AG09319 (cell line): ENCODE measurements around the gene KRTAP1-5.
"Not testable (repeated sequence)": the region's sequence is repeated elsewhere in the genome, so short reads cannot be mapped to it uniquely, and the experiment has no call there.

Source experiments
- DNase-seq: peaks from one replicate; pipeline ENCODE4 v3.0.0-alpha.2; 2010; ENCODE audit warnings: low read depth; ENCODE audit errors: extremely low read depth
- TF ChIP-seq, protein P1 (sequence below): IDR thresholded peaks from 2 replicates; pipeline ENCODE4 v1.5.1; 2011; ENCODE audit warnings: low read depth, mild to moderate bottlenecking, inconsistent platforms, low read length, moderate library complexity

Gene KRTAP1-5

DNA sequence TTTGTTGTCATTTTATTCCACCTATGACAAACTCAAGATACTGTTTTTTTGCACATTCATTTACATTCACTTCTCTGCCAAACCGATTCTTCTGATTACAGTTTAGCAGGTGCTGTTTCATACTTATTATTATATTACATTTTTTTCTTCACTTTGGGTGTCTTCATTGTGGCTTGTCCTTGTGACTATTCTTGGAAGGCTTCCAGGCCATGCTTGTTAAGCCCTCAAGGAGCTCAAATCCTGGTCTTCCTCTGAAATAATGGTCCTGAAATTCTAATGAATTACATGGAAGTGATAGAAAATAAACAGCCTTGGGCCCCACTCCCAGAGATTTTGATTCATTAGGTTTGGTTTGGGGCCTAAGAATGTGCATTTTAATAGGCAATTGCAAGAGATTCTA, 37.3 kb upstream of the KRTAP1-5 start:
- TF ChIP-seq, protein P1, sequence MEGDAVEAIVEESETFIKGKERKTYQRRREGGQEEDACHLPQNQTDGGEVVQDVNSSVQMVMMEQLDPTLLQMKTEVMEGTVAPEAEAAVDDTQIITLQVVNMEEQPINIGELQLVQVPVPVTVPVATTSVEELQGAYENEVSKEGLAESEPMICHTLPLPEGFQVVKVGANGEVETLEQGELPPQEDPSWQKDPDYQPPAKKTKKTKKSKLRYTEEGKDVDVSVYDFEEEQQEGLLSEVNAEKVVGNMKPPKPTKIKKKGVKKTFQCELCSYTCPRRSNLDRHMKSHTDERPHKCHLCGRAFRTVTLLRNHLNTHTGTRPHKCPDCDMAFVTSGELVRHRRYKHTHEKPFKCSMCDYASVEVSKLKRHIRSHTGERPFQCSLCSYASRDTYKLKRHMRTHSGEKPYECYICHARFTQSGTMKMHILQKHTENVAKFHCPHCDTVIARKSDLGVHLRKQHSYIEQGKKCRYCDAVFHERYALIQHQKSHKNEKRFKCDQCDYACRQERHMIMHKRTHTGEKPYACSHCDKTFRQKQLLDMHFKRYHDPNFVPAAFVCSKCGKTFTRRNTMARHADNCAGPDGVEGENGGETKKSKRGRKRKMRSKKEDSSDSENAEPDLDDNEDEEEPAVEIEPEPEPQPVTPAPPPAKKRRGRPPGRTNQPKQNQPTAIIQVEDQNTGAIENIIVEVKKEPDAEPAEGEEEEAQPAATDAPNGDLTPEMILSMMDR: no peak
- no peak for DNase-seq

GRCh38 chr17:41063449-41063848, 36.4 kb upstream of the KRTAP1-5 start:
- DNase-seq: no peak
- TF ChIP-seq, protein P1: no peak

- TF ChIP-seq, protein P1: no peak
- DNase-seq: peak; percentile 67
These were observed 35.0 kb upstream of the KRTAP1-5 start for GRCh38 chr17:41061964-41062363.

DNA sequence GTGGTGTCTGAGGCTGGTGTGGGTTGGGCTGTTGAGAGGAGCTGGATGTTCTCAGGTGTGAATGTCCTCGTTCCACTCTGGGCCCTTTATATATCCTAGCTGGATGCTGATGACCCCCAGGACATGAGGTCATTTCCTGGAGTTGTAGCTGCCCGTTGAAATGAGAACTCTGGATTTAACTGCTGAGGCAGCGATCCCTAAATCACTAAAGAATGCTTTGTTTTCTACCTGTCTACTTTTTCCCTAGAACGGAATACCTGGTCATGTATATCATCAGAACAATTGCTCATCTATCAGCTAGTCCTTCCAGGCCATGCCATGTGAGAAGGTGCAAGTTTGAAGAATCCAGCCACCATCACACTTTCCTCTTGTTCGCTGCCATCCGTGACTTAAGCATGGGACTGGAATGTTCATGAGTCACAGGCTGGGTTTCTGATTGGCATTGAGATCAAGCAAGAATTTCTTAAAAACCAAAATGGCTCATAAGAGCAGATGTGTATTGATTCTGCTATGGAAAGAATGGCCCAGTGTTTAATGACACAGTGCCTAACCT, 33.1 kb upstream of the KRTAP1-5 start, which contains the start of gene KRTAP2-3:
Gene KRTAP2-3 (minus strand): TSS at position 63 of the 553 bp plus-strand sequence. CDS start 64 bp downstream, outside the sequence.
- peak; percentile 81 for DNase-seq
- TF ChIP-seq, protein P1: no peak

- DNase-seq: peak; percentile 64
These were observed 32.5 kb upstream of the KRTAP1-5 start for GRCh38 chr17:41059276-41060051.

DNA sequence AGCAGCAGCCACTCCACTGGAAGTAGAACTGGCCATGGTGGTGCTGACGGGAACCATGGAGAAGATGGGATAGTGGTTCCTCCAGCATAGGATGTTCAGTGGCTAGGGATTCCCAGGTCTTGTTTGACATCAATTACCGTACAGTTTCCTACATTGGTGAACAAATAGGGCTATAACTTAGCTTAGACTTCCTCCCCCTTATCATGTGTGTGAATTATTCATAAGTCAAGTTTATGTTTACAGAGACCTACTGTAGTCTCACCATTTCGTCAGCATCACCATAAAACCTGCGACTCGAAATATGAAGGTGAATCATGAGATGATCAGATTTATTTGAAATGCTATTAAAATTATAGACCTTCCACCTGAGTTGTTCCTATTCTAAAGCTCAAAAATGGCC, 31.7 kb upstream of the KRTAP1-5 start:
- TF ChIP-seq, protein P1: no peak

DNA sequence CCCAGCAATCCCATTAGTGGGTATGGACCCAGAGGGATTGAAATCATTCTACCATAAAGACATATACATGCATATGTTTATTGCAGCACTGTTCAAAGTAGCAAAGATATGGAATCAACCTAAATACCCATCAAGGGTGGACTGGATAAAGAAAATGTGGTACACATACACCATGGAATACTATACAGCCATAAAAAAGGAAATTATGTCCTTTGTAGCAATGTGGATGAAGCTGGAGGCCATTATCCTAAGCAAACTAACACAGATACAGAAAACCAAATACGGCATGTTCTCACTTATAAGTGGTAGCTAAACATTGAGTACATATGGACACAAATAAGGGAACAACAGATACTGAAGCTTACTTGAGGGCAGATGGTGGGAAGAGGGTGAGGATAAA, 30.5 kb upstream of the KRTAP1-5 start:
- DNase-seq: no peak
- TF ChIP-seq, protein P1: no peak

More for the DNA sequence above, 31.7 kb upstream of the KRTAP1-5 start:
- no peak for DNase-seq

DNA sequence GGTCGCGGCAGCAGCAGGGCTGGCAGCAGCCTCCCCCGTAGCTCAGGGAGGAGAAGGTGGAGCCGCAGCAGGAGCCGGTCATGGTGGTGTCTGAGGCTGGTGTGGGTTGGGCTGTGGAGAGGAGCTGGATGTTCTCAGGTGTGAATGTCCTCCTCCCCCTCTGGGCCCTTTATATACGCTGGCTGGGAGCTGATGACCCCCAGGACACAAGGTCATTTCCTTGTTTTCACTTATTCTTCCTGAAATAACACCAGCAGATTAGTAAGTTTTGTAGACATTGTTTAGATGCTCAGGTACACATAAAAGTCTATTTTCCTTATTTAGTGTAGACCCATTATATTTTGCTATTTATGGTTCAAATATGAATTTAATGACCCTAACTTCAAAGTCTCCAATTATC, 28.1 kb upstream of the KRTAP1-5 start, which contains the start of gene KRTAP2-2:
Gene KRTAP2-2 (minus strand): TSS at position 101 of the 400 bp plus-strand sequence. CDS start 19 bp downstream, at position 82.
- DNase-seq: not testable (repeated sequence)

DNA sequence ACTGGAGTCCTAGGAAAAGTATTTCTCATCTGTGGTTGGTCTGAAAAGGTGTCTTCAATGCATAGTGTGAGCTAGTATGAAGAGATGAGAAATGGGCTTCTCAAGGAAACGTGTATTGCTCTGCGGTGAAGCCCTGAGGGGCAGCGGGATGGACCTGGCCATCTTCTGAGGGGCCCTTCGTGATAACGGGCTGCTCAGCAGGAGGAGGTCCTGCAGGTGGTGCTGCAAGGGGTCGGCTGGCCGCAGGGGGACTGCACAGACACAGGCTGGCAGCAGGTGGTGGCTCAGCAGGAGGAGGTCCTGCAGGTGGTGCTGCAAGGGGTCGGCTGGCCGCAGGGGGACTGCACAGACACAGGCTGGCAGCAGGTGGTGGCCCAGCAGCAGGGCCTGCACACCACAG, 27.5 kb upstream of the KRTAP1-5 start:
- not testable (repeated sequence) for DNase-seq
